Measurements from ENCODE around the gene LST1. TPM values are rescaled to one million over a fixed set of nuclear protein-coding genes. Genes with fewer than 3 reads are reported as not detected.

LST1 gene
- total RNA-seq, 4 donors from 2014 or later: 16.3 to 34.2 (median 19.2) TPM

DNA sequence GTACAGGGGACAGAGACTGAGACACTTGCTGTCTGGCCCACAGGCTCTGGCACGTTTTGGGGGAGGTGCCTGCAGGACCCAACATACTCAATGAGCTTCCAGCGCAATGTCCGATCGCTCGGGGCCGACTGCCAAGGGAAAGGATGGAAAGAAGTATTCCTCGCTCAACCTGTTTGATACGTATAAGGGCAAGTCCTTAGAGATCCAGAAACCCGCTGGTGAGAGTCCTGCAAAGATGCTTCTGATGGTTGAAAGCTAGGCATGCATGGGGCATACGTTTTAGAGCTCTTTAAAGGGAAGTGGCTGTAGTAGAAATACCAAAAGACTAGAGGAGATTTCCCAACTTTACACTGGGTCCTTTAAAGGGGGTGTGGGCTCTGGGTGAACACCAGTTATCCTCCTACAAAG lies 36.6 kb downstream of the LST1 start:
- TF ChIP-seq, protein P1, sequence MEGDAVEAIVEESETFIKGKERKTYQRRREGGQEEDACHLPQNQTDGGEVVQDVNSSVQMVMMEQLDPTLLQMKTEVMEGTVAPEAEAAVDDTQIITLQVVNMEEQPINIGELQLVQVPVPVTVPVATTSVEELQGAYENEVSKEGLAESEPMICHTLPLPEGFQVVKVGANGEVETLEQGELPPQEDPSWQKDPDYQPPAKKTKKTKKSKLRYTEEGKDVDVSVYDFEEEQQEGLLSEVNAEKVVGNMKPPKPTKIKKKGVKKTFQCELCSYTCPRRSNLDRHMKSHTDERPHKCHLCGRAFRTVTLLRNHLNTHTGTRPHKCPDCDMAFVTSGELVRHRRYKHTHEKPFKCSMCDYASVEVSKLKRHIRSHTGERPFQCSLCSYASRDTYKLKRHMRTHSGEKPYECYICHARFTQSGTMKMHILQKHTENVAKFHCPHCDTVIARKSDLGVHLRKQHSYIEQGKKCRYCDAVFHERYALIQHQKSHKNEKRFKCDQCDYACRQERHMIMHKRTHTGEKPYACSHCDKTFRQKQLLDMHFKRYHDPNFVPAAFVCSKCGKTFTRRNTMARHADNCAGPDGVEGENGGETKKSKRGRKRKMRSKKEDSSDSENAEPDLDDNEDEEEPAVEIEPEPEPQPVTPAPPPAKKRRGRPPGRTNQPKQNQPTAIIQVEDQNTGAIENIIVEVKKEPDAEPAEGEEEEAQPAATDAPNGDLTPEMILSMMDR (IDR thresholded peaks at IDR 0.05): no peak
- DNase-seq (ENCODE audit: low spot score): no peak

DNA sequence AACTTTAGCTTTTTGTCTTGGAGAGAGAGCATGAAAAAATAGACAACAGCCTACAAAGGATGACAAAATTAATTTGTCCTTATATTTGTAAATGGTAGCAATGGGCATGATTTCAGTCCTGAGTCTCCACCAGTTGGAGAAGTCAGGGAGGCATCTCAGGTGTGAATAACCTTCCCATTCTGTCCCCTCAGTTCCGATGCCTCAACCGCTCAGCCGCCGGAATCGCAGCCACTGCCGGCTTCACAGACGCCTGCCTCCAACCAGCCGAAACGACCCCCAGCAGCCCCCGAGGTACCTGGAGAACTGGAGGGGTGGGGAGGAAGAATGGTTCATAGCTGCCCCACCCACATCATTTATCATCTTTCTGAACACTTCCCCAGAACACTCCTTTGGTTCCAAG lies 38.0 kb downstream of the LST1 start:
- ATAC-seq (ENCODE audit: low FRiP score) (no peak), DNase-seq (ENCODE audit: low spot score) (no peak)
- TF ChIP-seq, protein P1 (IDR thresholded peaks at IDR 0.05): no peak

More for the DNA sequence above, 36.6 kb downstream of the LST1 start:
- ATAC-seq (ENCODE audit: low FRiP score): no peak

DNA sequence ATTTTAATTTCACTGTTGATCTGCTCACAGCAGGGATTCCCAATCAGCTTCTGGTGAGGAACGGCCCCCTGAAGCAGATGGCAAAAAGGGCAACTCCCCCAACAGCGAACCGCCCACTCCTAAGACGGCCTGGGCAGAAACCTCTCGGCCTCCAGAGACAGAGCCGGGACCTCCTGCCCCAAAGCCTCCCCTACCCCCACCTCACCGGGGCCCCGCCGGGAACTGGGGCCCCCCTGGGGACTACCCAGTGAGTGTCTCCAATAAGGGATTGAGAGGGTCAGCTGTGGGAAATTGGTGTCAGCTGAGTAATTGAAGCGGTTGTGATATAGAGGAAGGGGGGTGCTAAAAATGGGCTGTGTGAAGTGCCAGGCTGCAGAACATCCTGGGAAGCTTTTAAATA lies 40.9 kb downstream of the LST1 start:
- ATAC-seq (ENCODE audit: low FRiP score) (no peak), DNase-seq (ENCODE audit: low spot score) (no peak)
- TF ChIP-seq, protein P1 (IDR thresholded peaks at IDR 0.05): no peak

DNA sequence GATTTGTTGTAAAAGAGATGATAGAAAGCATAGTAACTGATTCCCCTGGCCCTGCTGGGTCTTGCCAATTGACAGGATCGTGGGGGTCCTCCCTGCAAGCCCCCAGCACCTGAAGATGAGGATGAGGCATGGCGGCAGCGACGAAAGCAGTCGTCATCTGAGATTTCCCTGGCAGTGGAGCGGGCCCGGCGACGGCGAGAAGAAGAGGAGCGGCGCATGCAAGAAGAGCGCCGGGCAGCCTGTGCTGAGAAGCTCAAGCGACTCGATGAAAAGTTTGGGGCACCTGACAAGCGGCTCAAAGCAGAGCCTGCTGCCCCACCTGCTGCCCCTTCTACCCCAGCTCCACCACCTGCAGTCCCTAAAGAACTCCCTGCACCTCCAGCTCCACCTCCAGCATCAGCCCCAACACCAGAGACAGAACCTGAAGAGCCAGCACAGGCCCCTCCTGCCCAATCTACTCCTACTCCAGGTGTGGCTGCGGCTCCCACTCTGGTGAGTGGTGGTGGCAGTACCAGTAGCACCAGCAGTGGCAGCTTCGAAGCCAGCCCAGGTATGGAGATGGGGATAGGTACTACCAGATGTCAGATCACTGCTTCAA lies 41.7 kb downstream of the LST1 start:
- DNase-seq (ENCODE audit: low spot score) (no peak), ATAC-seq (ENCODE audit: low FRiP score) (no peak)
- TF ChIP-seq, protein P1 (IDR thresholded peaks at IDR 0.05): no peak

DNA sequence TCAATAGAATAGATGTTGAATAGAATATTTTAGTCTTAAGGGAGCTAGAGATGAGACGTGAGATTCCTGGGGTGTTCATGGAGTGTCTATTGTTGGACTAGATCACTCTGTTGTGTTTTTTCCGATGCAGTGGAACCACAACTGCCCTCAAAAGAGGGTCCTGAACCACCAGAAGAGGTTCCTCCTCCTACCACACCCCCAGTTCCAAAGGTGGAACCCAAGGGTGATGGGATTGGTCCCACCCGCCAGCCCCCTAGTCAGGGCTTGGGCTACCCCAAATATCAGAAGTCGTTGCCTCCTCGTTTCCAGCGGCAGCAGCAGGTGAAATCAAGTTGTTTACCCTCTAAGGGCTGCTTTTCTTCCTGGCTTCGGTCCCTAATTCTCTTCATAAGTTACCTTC lies 42.9 kb downstream of the LST1 start:
- ATAC-seq (ENCODE audit: low FRiP score) (no peak), DNase-seq (ENCODE audit: low spot score) (no peak)
- TF ChIP-seq, protein P1 (IDR thresholded peaks at IDR 0.05): no peak

DNA sequence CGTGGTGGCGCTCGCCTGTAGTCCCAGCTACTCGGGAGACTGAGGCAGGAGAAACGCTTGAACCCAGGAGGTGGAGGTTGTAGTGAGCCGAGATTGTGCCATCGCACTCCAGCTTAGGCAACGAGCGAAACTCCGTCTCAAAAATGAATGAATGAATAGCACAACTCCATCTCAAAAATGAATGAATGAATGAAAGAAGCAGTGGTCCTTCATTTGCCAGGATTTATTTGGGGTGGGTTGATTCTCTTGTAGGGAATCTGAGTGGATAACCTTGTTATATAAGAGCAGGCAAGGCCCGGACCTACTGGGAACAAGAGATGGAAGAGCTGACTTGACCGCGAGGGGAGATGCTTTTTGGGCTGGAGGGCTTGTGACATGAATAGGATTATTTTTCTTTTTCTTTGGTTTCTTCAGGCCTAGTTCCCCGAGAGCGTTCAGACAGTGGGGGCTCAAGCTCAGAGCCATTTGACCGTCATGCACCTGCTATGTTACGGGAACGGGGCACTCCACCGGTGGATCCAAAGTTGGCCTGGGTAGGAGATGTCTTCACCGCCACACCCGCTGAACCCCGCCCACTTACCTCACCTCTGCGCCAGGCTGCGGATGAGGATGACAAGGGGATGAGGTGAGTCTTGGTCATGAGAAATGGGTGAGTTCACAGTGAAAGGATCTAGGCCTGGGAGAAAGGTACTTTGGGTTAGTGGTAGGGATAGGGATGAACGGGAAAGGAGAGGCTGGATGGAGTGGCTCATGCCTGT lies 44.3 kb downstream of the LST1 start:
- TF ChIP-seq, protein P1 (IDR thresholded peaks at IDR 0.05): no peak
- ATAC-seq (ENCODE audit: low FRiP score) (no peak), DNase-seq (ENCODE audit: low spot score) (no peak)

DNA sequence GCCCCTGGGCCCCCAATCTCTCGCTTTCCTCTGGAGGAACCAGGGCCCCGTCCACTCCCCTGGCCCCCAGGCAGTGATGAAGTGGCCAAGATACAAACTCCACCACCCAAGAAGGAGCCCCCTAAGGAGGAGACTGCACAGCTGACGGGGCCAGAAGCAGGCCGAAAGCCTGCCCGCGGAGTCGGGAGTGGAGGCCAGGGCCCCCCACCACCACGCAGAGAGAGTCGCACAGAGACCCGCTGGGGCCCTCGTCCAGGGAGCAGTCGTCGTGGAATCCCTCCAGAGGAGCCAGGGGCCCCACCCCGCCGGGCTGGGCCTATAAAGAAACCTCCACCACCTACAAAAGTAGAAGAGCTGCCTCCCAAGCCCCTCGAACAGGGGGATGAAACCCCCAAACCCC lies 45.1 kb downstream of the LST1 start:
- no peak for DNase-seq (ENCODE audit: low spot score)
- ATAC-seq (ENCODE audit: low FRiP score): no peak
- TF ChIP-seq, protein P1 (IDR thresholded peaks at IDR 0.05): no peak
